Right cardiac atrium (tissue), 5 donors: ENCODE data around the gene BLTP3A. TPM values are rescaled to one million over a fixed set of nuclear protein-coding genes. Genes with fewer than 3 reads are reported as not detected.
"Not testable (repeated sequence)": the region's sequence is repeated elsewhere in the genome, so short reads cannot be mapped to it uniquely, and the experiment has no call there.

Experiments
- ATAC-seq, 2 donors: fragments of 200-7000 bp; cut with Tn5 transposase; one replicate each; pipeline versions ENCODE4 v1.8.0 to v1.9.1; 2020; ENCODE audit warnings: moderate library complexity in 2 of 2, mild to moderate bottlenecking in 1 of 2
- DNase-seq, 3 donors: peaks; one replicate each; pipeline ENCODE4 v3.0.0-alpha.2; 2020
- H3K27ac ChIP-seq: one replicate; pipeline ENCODE4 v1.5.1; 2013; ENCODE audit warnings: mild to moderate bottlenecking, low read length, control low read depth, moderate library complexity
- H3K27me3 ChIP-seq: one replicate; pipeline ENCODE4 v1.6.1; 2013; ENCODE audit not compliant: control insufficient read depth, insufficient read depth
- H3K4me1 ChIP-seq: one replicate; pipeline ENCODE4 v1.6.1; 2013; ENCODE audit warnings: low read length; ENCODE audit not compliant: control insufficient read depth, insufficient read depth
- H3K4me3 ChIP-seq: one replicate; pipeline ENCODE4 v1.5.1; 2013; ENCODE audit warnings: low read length, control low read depth
- H3K9me3 ChIP-seq: one replicate; pipeline ENCODE4 v1.6.1; 2013; ENCODE audit warnings: low read length; ENCODE audit not compliant: control insufficient read depth
- WGBS: extraction: QIAGEN DNeasy Blood & Tissue Kit; methylation state at CpG from one replicate; pipeline ENCODE4 v1.1.7; 2013; 5-methylcytosine and 5-hydroxymethylcytosine counted together
- intact Hi-C, 4 donors: fragments of 100-400 bp; cut with DNase I; formaldehyde crosslinking; loops; one replicate each; pipeline versions ENCODE4 v1.11.0 to v1.14.0; 2022 to 2023
- polyA plus RNA-seq: library from polyadenylated mRNA; stranded (reverse); fragments of 200-250 nt; gene quantifications from one replicate; pipeline ENCODE4 v1.2.3, GENCODE V29; 2013
- total RNA-seq, 4 donors: library from RNA; stranded (reverse); fragmentation: NEBNext Ultra II Directional; extraction: Animal tissue kit (Norgen Biotek cat#: 25700); gene quantifications; one replicate each; pipeline ENCODE4 v1.2.1, GENCODE V29; 2021
- donor health status: healthy with polysubstance abuse.
- donor health status: DM: no; HTN: yes; CAD: no.
- donor health status: DM: no; HTN: no; CAD: no.
- donor health status: DM: no; HTN: yes; CAD: no; lungs with severe emphysema.
- donor health status: DM: yes; HTN: yes; CAD: no.

Gene BLTP3A
- total and polyA plus RNA-seq, 5 donors: 4.4 to 18.8 (median 17.5) TPM

GRCh38 chr6:34760108-34760507 lies 31.8 kb upstream of the BLTP3A start:
- Histone ChIP-seq H3K9me3 (no peaks in the 10 kb centered on the region), H3K4me1 (peaks cover 1% of the 10 kb centered on the region), H3K4me3 (no peak overlapping the region), H3K27ac (peak overlapping the region; percentile 43), H3K27me3 (no peaks in the 10 kb centered on the region)
- intact Hi-C loops: no loop called here
- WGBS: 73% methylated on average over 8 of the region's 8 CpGs
- ATAC-seq (no peak), DNase-seq (no peak)

- intact Hi-C loops, H3K9me3 ChIP-seq, H3K4me3 ChIP-seq, H3K27me3 ChIP-seq, DNase-seq, H3K4me1 ChIP-seq: not testable (repeated sequence)
- peak; percentile 18 to 53 for ATAC-seq
- 65% methylated on average over 5 of the region's 5 CpGs for WGBS
- H3K27ac ChIP-seq: peak overlapping the region; percentile 89
Observed at GRCh38 chr6:34761681-34762080, 30.2 kb upstream of the BLTP3A start.

- Histone ChIP-seq H3K27ac (no peak overlapping the region), H3K27me3 (no peaks in the 10 kb centered on the region), H3K9me3 (no peaks in the 10 kb centered on the region), H3K4me1 (no peaks in the 10 kb centered on the region), H3K4me3 (no peak overlapping the region)
- WGBS: 96% methylated on average over 1 of the region's 1 CpG
- no peak for DNase-seq
- no peak for ATAC-seq
- intact Hi-C loops: no loop called here
Observed at GRCh38 chr6:34768148-34768547, 23.7 kb upstream of the BLTP3A start.

GRCh38 chr6:34771727-34772126 lies 20.2 kb upstream of the BLTP3A start:
- 92% methylated on average over 1 of the region's 1 CpG for WGBS
- DNase-seq (no peak), ATAC-seq (no peak)
- no peaks in the 10 kb centered on the region for H3K9me3 ChIP-seq
- intact Hi-C loops: no loop called here
- no peak overlapping the region for H3K27ac ChIP-seq
- H3K27me3 ChIP-seq: no peaks in the 10 kb centered on the region
- H3K4me1 ChIP-seq: no peaks in the 10 kb centered on the region
- H3K4me3 ChIP-seq: no peak overlapping the region

GRCh38 chr6:34772940-34773339 lies 18.9 kb upstream of the BLTP3A start:
- WGBS: 81% methylated on average over 4 of the region's 4 CpGs
- Histone ChIP-seq H3K4me3 (no peak overlapping the region), H3K9me3 (no peaks in the 10 kb centered on the region), H3K27ac (no peak overlapping the region), H3K4me1 (no peaks in the 10 kb centered on the region), H3K27me3 (no peaks in the 10 kb centered on the region)
- no peak for ATAC-seq
- no peak for DNase-seq
- intact Hi-C loops: no loop called here

GRCh38 chr6:34773916-34774315 lies 18.0 kb upstream of the BLTP3A start:
- Histone ChIP-seq H3K27me3 (no peaks in the 10 kb centered on the region), H3K4me1 (no peaks in the 10 kb centered on the region), H3K27ac (no peak overlapping the region), H3K9me3 (no peaks in the 10 kb centered on the region), H3K4me3 (no peak overlapping the region)
- DNase-seq (no peak), ATAC-seq (no peak)
- 83% methylated on average over 4 of the region's 4 CpGs for WGBS
- intact Hi-C loops: no loop called here

GRCh38 chr6:34774967-34775366 lies 16.9 kb upstream of the BLTP3A start:
- Histone ChIP-seq H3K4me1 (no peaks in the 10 kb centered on the region), H3K27ac (no peak overlapping the region), H3K4me3 (no peak overlapping the region), H3K27me3 (no peaks in the 10 kb centered on the region), H3K9me3 (no peaks in the 10 kb centered on the region)
- intact Hi-C loops: no loop called here
- WGBS: 97% methylated on average over 2 of the region's 2 CpGs
- DNase-seq: no peak
- no peak for ATAC-seq

GRCh38 chr6:34785375-34785774 lies 6.5 kb upstream of the BLTP3A start:
- H3K4me1 ChIP-seq, H3K4me3 ChIP-seq, H3K27me3 ChIP-seq, ATAC-seq, DNase-seq, intact Hi-C loops, H3K9me3 ChIP-seq, H3K27ac ChIP-seq: not testable (repeated sequence)
- 91% methylated on average over 8 of the region's 9 CpGs for WGBS

- H3K4me3 ChIP-seq, intact Hi-C loops, H3K27me3 ChIP-seq, ATAC-seq, H3K27ac ChIP-seq, H3K9me3 ChIP-seq, DNase-seq, H3K4me1 ChIP-seq: not testable (repeated sequence)
- 52% methylated on average over 2 of the region's 2 CpGs for WGBS
Observed at GRCh38 chr6:34787152-34787551, 4.7 kb upstream of the BLTP3A start.

GRCh38 chr6:34788111-34788510 lies 3.8 kb upstream of the BLTP3A start:
- Histone ChIP-seq H3K27me3 (no peaks in the 10 kb centered on the region), H3K4me1 (no peaks in the 10 kb centered on the region), H3K9me3 (no peaks in the 10 kb centered on the region), H3K4me3 (no peak overlapping the region), H3K27ac (no peak overlapping the region)
- DNase-seq: no peak
- WGBS: 98% methylated on average over 5 of the region's 5 CpGs
- no peak for ATAC-seq
- intact Hi-C loops: no loop called here

- DNase-seq (peak; percentile 41 to 77 (median 75)), ATAC-seq (peak; percentile 41 to 50)
- WGBS: 8% methylated on average over 19 of the region's 19 CpGs
- no peaks in the 10 kb centered on the region for H3K9me3 ChIP-seq
- no peaks in the 10 kb centered on the region for H3K4me1 ChIP-seq
- H3K27me3 ChIP-seq: no peaks in the 10 kb centered on the region
- peak overlapping the region; percentile 95 for H3K27ac ChIP-seq
- H3K4me3 ChIP-seq: peak overlapping the region; percentile 72
- intact Hi-C loops: no loop called here
Observed at GRCh38 chr6:34791164-34791700, 651 bp upstream of the BLTP3A start.
